Left ventricle myocardium inferior (tissue), 1 donor: ENCODE data around the gene DUSP11. TPM values are rescaled to one million over a fixed set of nuclear protein-coding genes. Genes with fewer than 3 reads are reported as not detected.
"Not testable (repeated sequence)": the region's sequence is repeated elsewhere in the genome, so short reads cannot be mapped to it uniquely, and the experiment has no call there.

Experiments used
- DNase-seq: peaks from one replicate; pipeline ENCODE4 v3.0.0-alpha.2; 2020
- H3K27ac ChIP-seq: fragments of 200-600 bp; replicated peaks from 2 replicates; pipeline ENCODE4 v1.8.0; 2021
- H3K27me3 ChIP-seq: fragments of 200-600 bp; 2 replicates; pipeline ENCODE4 v1.8.0; 2021; ENCODE audit warnings: low read depth
- H3K36me3 ChIP-seq: fragments of 200-600 bp; 2 replicates; pipeline ENCODE4 v1.8.0; 2021
- H3K4me1 ChIP-seq: fragments of 200-600 bp; 2 replicates; pipeline ENCODE4 v1.8.0; 2021
- H3K4me3 ChIP-seq: fragments of 200-600 bp; 2 replicates; pipeline ENCODE4 v1.8.0; 2021; ENCODE audit warnings: mild to moderate bottlenecking, moderate library complexity
- H3K9me3 ChIP-seq: fragments of 200-600 bp; replicated peaks from 2 replicates; pipeline ENCODE4 v1.8.0; 2021
- intact Hi-C: fragments of 100-400 bp; cut with micrococcal nuclease; formaldehyde crosslinking; loops from one replicate; pipeline ENCODE4 v1.11.0; 2022
- total RNA-seq: library from RNA; stranded (reverse); fragmentation: NEBNext Ultra II Directional; extraction: Animal tissue kit (Norgen Biotek cat#: 25700); gene quantifications from one replicate; pipeline ENCODE4 v1.2.1, GENCODE V29; 2021
- TF ChIP-seq, protein P1 (sequence below): fragments of 200-600 bp; IDR thresholded peaks from 2 replicates; pipeline ENCODE4 v1.8.0; 2021; ENCODE audit warnings: antibody characterized with exemption, mild to moderate bottlenecking, borderline replicate concordance
- donor health status: DM: no; HTN: yes; CAD: no; lungs with severe emphysema.

DUSP11 gene
- total RNA-seq, 1 donor from 2014 or later: 10.6 TPM

GRCh38 chr2:73736855-73737779 lies 42.8 kb downstream of the DUSP11 start, which contains the start of gene TPRKB:
Gene TPRKB (minus strand): TSS chr2:73737345. CDS start chr2:73734569, 2,776 bp downstream.
- peaks cover 35% of the 10 kb centered on the region for H3K36me3 ChIP-seq
- TF ChIP-seq, protein P1, sequence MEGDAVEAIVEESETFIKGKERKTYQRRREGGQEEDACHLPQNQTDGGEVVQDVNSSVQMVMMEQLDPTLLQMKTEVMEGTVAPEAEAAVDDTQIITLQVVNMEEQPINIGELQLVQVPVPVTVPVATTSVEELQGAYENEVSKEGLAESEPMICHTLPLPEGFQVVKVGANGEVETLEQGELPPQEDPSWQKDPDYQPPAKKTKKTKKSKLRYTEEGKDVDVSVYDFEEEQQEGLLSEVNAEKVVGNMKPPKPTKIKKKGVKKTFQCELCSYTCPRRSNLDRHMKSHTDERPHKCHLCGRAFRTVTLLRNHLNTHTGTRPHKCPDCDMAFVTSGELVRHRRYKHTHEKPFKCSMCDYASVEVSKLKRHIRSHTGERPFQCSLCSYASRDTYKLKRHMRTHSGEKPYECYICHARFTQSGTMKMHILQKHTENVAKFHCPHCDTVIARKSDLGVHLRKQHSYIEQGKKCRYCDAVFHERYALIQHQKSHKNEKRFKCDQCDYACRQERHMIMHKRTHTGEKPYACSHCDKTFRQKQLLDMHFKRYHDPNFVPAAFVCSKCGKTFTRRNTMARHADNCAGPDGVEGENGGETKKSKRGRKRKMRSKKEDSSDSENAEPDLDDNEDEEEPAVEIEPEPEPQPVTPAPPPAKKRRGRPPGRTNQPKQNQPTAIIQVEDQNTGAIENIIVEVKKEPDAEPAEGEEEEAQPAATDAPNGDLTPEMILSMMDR: no peak
- peak; percentile 95 for DNase-seq
- H3K4me1 ChIP-seq: peaks cover 26% of the 10 kb centered on the region
- H3K4me3 ChIP-seq: peak within 1 kb of the TSS; percentile 91
- no peaks in the 10 kb centered on the region for H3K27me3 ChIP-seq
- intact Hi-C loops: no loop called here
- peak within 1 kb of the TSS; percentile 88 for H3K27ac ChIP-seq
- no peaks in the 10 kb centered on the region for H3K9me3 ChIP-seq

- peaks cover 28% of the 10 kb centered on the region for H3K4me1 ChIP-seq
- no peak for DNase-seq
- intact Hi-C loops: no loop called here
- H3K27me3 ChIP-seq: no peaks in the 10 kb centered on the region
- TF ChIP-seq, protein P1: no peak
- no peaks in the 10 kb centered on the region for H3K9me3 ChIP-seq
- peak overlapping the region; percentile 88 for H3K27ac ChIP-seq
- peaks cover 35% of the 10 kb centered on the region for H3K36me3 ChIP-seq
- H3K4me3 ChIP-seq: peak overlapping the region; percentile 91
These were observed 43.5 kb downstream of the DUSP11 start for GRCh38 chr2:73736378-73736777.

- Histone ChIP-seq H3K27me3 (no peaks in the 10 kb centered on the region), H3K36me3 (peaks cover 57% of the 10 kb centered on the region), H3K27ac (peak overlapping the region; percentile 84), H3K4me3 (no peak overlapping the region), H3K9me3 (no peaks in the 10 kb centered on the region), H3K4me1 (peaks cover 20% of the 10 kb centered on the region)
- TF ChIP-seq, protein P1: no peak
- peak; percentile 64 for DNase-seq
- intact Hi-C loops: no loop called here
These were observed 49.1 kb downstream of the DUSP11 start for GRCh38 chr2:73730810-73731209.

DNA sequence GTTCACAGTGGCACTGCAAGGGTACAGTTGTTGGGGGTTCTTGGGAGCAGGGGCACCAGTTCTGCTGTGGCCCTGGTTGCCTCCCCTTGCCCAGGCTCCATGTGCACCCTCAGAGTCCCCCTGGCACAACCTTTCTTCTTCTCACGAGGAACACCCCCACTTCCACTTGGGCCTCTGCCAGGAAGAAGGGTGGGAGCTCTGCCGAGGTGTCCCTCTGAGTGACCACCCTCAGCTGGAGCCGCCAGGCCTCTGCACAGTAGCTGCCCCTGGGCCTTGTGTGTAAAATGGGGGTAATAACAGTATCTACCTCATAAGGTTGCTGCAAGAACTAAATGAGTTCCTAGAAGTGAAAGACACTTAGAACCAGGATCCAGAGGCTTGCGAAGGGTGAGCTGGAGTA lies 51.2 kb downstream of the DUSP11 start:
- no peak for DNase-seq
- peaks cover 48% of the 10 kb centered on the region for H3K36me3 ChIP-seq
- peaks cover 15% of the 10 kb centered on the region for H3K4me1 ChIP-seq
- TF ChIP-seq, protein P1: no peak
- intact Hi-C loops: no loop called here
- no peak overlapping the region for H3K4me3 ChIP-seq
- no peak overlapping the region for H3K27ac ChIP-seq
- no peaks in the 10 kb centered on the region for H3K27me3 ChIP-seq
- H3K9me3 ChIP-seq: no peaks in the 10 kb centered on the region

DNA sequence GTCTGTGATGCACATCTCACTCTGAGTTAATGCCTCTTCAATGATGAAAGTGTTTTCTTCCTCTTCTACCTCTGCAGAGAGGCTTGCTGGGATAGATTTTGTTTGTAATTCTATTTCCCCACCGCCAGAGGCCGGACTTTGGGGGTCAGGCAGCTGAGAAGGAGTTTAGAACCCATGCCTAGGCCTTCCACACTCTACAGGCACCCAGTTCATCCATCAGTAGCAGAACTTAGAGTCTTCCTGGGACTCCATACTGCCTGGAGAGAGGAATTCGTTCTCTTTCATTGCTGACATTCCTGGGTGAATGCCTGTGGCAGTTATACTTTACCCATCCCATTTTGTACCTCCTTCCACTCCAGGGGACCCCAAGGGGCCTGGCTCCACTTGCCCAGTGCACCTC lies 51.9 kb downstream of the DUSP11 start:
- Histone ChIP-seq H3K36me3 (peaks cover 42% of the 10 kb centered on the region), H3K4me3 (no peak overlapping the region), H3K27me3 (no peaks in the 10 kb centered on the region), H3K9me3 (no peaks in the 10 kb centered on the region), H3K27ac (no peak overlapping the region), H3K4me1 (peaks cover 15% of the 10 kb centered on the region)
- intact Hi-C loops: no loop called here
- TF ChIP-seq, protein P1: no peak
- DNase-seq: no peak

- H3K4me3 ChIP-seq, H3K27ac ChIP-seq, intact Hi-C loops, H3K9me3 ChIP-seq, H3K27me3 ChIP-seq, DNase-seq: not testable (repeated sequence)
- Histone ChIP-seq H3K36me3 (peaks cover 28% of the 10 kb centered on the region), H3K4me1 (peaks cover 15% of the 10 kb centered on the region)
These were observed 53.2 kb downstream of the DUSP11 start for GRCh38 chr2:73726657-73727056.
